GM18499 (cell line): ENCODE measurements around the gene MAGI3.
"Not testable (repeated sequence)": the region's sequence is repeated elsewhere in the genome, so short reads cannot be mapped to it uniquely, and the experiment has no call there.

Source experiments
- ATAC-seq: cut with Tn5 transposase; IDR thresholded peaks from one replicate; pipeline ENCODE4 v1.9.1; 2021; ENCODE audit warnings: moderate number of reproducible peaks; ENCODE audit not compliant: insufficient read depth, unreplicated experiment

The MAGI3 gene

DNA sequence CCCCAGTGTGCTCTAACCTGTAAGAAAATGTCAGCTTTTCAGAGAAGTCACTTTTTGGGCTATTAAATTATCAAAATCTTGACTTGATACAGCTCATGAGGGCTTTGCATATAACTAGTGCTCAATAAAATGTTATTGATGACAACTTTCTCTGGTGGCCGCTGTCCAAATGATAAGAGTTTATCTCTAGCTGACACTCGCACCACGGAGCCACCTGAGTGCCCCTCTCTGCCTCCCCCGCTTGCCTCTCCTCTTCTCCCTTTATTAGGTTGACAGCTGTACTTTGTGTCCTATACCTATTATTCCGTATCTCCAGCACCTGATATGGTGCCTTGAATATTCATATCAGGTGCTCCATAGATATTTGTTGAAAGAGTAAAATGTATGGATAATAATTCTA lies 286.2 kb downstream of the MAGI3 start:
- ATAC-seq, result no peak

DNA sequence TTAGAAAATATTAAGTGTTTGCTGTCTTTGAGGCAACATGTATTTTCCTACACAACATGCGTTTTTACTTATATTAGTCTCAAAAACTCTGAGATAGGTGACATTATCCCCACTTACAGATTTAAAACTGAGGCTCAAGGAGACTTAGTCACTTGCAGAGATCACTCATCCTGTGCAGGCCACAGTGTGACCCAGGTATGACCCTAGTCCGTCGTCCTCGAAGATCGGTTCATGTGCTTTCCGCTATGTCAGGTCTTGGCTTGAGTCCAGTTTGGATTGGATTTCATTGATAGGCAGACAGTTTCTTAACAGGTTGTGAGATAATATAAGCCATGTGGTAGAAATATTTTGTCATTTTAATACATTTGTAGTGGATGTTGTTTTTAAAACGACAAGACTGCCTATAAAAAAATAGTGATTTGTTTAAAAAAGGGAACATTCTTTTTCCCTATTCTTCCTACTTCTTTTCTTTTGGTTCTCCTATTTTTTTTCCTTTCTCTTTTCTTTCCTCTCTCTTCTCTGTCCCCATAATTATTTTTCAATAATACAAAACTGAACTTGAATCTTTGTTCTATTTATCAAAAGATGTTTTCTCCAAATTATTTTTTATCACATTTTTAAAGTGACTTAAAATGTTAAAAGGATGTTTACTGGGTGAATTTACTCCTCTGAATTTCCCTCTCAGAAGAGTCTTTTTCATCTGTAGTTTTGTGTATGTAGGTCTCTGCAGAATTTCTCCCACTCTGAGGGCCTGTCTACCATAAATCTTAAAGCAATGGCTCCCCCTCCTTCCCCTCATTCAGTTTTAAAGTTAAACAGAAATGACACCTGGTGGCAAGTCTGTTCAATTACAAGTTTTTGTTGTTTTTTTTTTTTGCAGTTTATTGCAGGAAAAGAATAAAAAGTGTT lies 287.2 kb downstream of the MAGI3 start:
- ATAC-seq, result no peak

DNA sequence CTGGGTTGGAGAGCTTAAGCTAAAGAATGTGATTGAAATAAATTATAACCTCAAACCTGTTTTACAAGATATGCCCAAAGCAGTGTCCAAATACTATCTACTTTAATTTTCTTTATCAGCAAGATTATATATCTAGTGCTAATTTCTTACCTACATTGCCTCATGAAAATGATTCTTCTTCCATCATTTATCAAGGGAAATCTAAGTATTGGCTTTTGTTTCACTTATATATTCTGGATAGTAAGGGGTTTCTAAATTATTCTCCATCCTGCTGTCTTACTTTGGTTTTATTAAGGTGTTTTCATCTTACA lies 287.8 kb downstream of the MAGI3 start:
- no peak for ATAC-seq

DNA sequence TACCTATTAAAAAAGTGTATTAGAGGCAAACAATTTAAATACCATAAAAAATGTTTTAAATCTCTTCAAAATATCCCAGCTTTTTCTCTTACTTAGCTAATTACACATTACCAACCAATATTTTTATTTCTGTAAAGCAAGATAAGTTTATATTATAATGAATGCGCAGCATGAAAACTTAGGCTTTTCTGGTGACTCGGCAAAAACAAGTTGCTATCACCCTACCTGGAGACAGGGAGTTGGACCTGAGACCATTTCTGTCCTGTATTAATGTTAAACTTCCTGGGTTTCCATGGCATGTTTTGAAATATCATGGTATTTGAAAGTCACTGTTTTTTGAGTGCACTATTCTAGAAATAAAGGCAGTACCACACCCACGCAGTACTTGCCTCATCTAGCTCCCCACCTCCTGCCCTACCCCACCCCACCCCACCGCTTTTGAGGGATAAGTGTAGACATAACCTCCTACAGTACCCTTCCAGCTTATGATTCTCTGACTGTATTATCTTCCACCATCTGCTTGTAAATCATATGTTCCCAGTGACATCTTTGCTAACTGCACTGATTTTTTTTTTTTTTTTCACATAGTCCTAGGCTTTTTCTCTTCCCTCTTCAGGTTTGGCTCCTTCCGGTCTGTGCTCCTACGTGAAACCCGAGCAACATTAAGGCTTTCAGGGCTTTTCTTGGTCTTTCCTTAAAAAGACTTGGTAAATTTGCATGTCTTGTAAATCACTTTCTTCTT lies 291.5 kb downstream of the MAGI3 start:
- no peak for ATAC-seq

DNA sequence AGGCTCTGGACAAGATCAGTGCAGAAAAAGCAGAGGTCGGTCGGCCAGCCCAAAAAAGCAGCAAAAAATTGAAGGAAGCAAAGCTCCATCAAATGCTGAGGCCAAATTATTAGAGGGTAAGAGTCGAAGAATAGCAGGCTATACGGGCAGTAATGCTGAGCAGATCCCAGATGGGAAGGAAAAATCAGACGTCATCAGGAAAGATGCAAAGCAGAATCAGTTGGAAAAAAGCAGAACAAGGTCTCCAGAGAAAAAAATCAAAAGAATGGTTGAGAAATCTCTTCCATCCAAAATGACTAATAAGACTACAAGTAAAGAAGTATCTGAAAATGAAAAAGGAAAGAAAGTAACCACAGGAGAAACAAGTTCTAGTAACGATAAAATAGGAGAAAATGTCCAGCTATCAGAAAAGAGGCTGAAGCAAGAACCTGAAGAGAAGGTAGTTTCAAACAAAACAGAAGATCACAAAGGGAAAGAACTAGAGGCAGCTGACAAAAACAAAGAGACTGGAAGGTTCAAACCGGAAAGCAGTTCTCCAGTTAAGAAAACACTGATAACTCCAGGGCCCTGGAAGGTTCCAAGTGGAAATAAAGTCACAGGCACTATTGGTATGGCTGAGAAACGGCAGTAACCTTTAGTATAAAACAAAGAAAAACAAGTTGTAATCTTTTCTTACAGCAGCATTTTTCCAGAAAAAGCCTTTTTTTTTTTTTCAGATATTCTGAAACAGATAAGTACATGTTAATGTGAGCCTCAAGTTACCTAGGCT lies 293.3 kb downstream of the MAGI3 start:
- ATAC-seq, result no peak

DNA sequence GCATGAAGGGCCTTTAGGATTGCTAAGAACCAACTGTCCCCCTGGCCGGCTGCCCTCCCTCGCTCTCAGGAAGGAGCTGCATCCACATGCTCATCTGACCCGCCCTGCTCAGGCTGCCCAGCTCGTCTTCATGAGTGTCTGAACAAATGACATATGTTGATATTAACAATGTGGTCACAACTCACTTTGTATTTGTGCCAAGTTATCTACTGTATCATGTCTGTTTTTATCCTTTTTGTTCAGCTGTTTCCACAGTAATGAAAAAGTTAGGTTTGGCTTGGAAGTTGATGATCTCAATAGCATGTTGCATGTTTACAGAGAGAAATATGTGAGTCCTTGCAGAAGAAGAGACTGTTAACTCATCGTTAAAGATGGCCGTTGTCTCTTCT lies 293.8 kb downstream of the MAGI3 start:
- ATAC-seq, result no peak

DNA sequence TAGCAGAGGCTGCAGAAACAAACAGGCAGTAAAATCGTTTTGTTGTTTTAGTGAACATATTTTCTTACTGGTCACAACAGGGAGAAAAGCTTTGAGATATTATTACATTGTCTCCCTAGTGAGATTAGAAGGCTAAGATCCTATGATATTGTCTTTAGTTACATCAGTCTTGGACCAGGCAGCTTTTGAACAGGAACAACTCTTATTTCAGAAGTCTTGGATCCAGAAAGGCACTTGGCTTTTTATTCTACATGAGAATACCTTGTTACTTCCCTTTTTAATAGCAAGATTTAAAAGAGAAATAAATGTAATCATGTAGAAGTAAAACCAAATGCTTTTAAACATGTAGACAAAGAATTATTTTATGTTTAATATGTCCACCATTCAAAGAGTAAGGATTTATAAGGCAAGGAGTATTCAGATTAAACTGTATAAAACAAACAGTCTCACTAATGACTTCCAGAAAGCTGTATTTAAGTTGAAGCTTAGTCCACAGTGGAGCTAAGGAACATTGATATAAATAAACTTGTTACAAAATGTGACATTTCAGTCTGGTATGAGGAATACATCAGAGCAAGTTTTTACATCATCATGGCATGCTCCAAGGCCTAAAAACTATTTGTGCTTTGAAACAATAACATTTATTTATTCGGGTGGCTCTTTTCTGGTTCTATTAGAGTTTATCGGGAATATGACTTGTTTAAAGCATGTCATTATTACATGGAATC lies 296.7 kb downstream of the MAGI3 start:
- ATAC-seq, result no peak

DNA sequence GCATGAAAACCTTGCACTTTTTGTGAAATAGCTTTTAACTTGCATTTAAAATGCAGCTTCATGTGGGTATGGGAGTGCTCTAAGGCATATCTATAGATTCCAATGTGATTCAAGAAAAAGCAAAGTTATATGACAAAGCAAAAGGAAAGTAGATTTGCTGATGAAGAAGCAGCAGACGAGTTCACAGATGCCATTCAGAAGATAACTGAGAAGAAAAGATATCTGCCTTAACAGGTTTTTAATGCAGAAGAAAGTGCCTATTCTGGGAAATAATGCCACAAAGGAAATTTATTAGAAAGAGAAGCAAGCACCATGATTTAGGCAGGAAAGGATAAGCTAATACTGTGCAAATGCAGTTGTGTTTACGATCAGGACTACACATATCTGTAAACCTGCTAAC lies 300.9 kb downstream of the MAGI3 start:
- ATAC-seq, result no peak

DNA sequence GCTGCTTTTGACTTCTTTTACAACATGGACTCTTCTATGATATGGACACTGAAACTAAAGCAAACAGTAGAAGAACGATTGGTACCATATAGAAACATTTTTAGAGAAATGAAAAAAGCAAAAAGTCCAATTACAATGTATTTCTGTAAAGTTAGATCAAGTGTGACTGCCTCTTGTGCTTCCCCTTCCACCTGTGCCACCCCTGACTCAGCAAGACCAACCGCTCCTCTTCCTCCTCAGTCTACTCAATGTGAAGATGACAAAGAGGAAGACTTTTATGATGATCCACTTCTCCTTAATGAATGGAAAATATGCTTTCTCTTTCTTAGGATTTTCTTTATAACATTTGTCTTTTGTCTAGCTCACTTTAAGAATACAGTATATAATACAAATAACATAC lies 302.0 kb downstream of the MAGI3 start:
- ATAC-seq, result no peak

DNA sequence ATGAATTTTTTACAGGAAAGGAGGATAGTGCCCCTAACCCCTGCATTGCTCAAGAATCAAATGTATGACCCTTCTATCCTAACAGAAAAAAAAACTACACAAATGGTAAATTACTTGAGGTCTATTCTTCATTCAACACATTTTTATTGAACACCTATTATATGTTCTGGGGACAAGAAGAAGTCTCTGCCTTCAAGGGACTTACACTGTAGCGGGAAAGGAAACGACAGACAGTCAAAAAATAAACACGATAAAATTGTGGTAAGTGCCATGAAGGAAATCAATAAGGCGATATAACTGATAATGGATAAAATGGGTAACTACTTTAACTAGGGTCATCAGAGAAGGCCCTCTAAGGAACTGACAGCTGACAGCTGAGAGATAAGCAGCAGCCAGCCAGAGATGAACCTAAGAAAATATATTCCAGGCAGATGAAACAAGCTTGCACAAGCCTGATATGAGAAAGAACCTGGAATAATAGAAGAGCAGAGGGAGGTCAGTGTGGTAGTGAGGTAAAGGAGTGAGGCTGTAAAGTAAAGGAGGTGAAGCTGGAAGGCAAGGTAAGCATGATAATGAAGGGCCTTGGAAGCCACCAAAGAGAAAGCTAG lies 302.6 kb downstream of the MAGI3 start:
- no peak for ATAC-seq

DNA sequence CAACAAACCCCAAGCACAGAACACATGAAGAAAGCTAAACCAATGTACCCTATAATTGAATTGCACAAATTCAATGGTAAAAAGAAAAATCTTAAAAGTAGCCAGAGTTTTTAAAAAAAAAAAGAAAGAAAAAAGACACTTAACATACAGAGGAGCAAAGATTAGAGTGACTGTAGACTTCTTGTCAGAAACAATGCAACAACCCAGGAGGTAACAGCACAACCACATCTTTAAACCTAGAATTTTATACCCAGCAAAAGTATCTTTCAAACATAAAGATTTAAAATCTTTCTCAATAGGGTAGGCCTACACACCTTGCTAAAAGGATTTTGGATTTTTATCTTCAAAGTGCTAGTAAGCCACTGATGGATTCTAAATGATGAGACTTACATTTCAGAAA lies 304.6 kb downstream of the MAGI3 start:
- no peak for ATAC-seq

DNA sequence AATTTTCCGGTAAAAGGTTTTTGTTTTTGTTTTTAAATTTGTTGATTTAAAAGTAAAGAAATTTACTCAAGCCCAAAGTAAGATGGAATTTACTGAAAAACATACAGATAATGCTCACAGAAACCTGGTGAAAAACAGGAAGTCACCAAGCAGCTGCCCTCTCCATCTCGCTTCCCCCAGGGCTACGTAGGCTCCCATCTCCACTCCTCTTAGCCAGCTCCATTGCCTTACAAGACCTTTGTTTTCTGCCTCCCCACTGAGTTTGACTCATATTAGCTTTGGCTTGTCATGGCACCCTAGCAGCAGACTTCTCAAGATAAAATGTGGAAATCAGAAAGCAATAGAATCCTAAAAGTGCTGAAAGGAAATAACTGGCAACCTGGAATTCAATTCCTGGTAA lies 311.1 kb downstream of the MAGI3 start:
- ATAC-seq, result no peak

DNA sequence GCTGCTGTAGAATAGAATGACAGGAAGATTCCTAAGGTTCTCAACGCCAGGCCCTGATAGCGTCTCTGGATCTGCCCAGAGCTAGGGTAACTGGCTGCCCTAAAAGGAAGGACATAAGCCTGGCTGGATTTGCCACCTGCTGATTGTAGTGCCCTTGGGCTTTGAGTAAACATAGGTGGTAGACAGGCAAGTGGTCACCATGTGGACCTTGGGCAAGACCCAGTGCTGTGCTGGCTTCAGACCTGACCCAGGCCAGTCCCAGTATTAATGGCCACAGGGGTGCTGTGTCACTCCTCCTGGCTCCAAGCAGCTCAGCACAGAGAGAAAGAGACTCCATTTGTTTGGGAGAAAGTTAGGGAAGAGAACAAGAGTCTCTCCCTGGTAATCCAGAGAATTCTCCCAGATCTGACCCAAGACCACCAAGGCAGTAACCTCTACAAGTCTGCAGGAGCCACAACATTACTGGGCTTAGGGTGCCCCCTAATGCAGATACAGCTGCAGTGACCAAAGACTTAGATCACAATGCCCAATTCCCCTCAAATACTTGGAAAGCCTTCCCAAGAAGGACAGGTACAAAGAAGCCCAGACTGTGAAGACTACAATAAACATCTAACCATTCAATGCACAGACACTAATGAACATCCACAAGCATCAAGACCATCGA lies 324.4 kb downstream of the MAGI3 start:
- ATAC-seq, result no peak

DNA sequence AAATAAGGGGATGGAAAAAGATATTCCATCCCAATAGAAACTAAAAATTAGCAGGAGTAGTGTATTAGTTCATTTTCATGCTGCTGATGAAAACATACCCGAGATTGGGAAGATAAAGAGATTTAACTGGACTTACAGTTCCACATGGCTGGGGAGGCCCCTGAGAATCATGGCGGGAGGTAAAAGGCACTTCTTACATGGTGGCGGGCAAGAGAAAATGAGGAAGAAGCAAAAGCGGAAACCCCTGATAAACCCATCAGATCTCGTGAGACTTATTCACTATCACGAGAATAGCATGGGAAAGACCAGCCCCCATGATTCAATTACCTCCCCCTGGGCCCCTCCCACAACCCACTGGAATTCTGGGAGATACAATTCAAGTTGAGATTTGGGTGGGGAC lies 327.2 kb downstream of the MAGI3 start:
- not testable (repeated sequence) for ATAC-seq

DNA sequence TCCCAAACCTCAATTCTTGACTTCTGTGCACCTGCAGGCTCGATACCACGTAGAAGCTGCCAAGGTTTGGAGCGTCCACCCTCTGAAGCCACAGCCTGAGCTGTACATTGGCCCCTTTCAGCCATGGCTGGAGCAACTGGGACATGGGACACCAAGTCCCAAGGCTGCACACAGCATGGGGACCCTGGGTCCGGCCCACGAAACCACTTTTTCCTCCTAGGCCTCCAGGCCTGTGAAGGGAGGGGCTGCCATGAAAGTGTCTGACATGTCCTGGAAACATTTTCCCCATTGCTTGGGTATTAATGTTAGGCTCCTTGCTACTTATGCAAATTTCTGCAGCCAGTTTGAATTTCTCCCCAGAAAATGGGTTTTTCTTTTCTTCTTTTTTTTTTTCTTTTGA lies 328.3 kb downstream of the MAGI3 start:
- not testable (repeated sequence) for ATAC-seq

DNA sequence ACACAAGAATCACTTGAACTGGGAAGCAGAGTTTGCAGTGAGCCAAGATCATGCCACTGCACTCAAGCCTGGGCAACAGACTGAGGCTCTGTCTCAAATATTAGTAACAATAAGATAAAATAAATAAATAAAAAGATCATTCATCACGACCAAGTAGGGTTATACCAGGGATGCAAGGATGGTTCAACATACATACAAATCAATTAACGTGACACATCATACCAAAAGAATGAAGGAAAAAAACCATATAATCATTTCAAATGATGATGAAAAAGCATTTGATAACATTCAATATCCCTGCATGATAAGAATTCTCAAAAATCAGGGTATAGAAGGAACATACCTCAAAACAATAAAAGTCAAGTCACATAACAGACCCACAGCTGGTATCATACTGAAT lies 330.7 kb downstream of the MAGI3 start:
- no peak for ATAC-seq

DNA sequence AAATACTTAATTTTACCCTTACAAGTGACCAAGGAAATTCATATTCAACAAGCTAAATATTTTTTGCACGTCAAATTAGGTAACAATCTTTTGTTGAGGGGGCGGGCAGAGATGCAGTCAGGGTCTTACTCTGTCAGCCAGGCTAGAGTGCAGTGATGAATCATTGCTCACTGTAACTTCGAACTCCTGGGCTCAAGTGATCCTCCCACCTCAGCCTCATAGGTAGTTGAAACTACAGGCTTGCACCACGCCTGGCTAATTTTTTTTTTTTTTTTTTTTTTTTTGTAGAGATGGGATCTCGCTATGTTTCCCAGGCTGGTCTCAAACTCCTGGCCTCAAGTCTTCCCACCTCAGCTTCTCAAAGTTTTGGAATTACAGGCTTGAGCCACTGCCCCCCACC lies 342.5 kb downstream of the MAGI3 start:
- ATAC-seq, result no peak

DNA sequence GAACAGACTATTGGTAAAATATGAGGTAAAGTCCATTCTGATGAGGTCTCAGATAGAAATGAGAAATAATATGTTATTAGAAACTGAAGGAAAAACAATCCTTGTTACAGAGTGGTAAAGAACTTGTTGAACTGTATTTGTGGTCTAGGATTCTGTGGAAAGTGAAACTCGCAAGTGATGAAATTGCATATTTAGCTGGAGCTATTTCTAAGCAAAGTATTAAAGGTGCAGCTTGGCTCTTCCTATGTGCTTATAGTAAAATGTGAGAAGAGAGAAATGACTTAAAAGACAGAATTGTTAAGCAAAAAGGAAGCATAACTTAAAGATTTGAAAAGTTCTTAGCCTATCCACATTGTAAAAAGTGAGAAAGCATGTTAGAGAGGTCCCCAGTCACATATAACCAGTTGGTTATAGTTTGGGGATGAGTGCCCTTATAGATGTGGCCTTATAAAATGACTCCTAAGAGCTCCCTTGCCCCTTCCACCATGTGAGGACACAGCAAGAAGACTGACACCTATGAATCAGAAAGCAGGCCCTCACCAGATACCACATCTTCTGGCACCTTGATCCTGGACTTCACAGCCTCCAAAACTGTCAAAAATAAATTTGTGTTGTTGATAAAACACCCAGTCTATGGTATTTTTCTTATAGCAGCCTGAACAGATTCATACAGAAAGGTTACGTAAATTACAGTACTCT lies 344.2 kb downstream of the MAGI3 start:
- no peak for ATAC-seq
